WTC11 (cell line): ENCODE data around the gene C1QL1. TPM values are rescaled to one million over a fixed set of nuclear protein-coding genes. Genes with fewer than 3 reads are reported as not detected.

Experiments
- ATAC-seq: fragments of 200-7000 bp; cut with Tn5 transposase; 2 replicates; pipeline ENCODE4 v1.10.0; 2021; ENCODE audit warnings: mild to moderate bottlenecking, moderate library complexity
- CTCF ChIA-PET: fragments of 300-600 bp; sonication (Branson Sonifier 250); formaldehyde crosslinking; loops from one replicate; lab custom pipeline; 2021; ENCODE audit warnings: antibody characterized with exemption; lab: Charles Lee
- POLR2A ChIA-PET: fragments of 350-600 bp; sonication (Branson Sonifier 250); formaldehyde crosslinking; loops from one replicate; lab custom pipeline; 2021; ENCODE audit warnings: antibody characterized with exemption; lab: Charles Lee
- DNase-seq: peaks from one replicate; pipeline ENCODE4 v3.0.0; 2021; ENCODE audit warnings: low spot score
- H3K27ac Mint-ChIP-seq: 2 replicates; pipeline ENCODE4 v1.8.0; 2021; ENCODE audit warnings: mixed read lengths
- H3K27me3 Mint-ChIP-seq: 2 replicates; pipeline ENCODE4 v1.8.0; 2021; ENCODE audit warnings: low read depth, mild to moderate bottlenecking, moderate library complexity, mixed read lengths
- H3K36me3 Mint-ChIP-seq: 2 replicates; pipeline ENCODE4 v1.8.0; 2021; ENCODE audit warnings: mixed read lengths
- H3K4me1 Mint-ChIP-seq: 2 replicates; pipeline ENCODE4 v1.8.0; 2022; ENCODE audit warnings: mixed read lengths
- H3K4me3 Mint-ChIP-seq: 2 replicates; pipeline ENCODE4 v1.8.0; 2021; ENCODE audit warnings: mild to moderate bottlenecking, moderate library complexity, mixed read lengths
- H3K9me3 Mint-ChIP-seq: 2 replicates; pipeline ENCODE4 v1.8.0; 2021; ENCODE audit warnings: mixed read lengths
- ATF2 ChIP-seq: sonication (generic); formaldehyde crosslinking; IDR thresholded peaks from 2 replicates; pipeline ENCODE4 v1.8.1; 2022; ENCODE audit warnings: low read depth, missing genetic modification reagents, borderline replicate concordance
- CBFB ChIP-seq: sonication (generic); formaldehyde crosslinking; IDR thresholded peaks from 2 replicates; pipeline ENCODE4 v1.8.1; 2022; ENCODE audit warnings: mild to moderate bottlenecking, low read depth, missing genetic modification reagents
- CTCF ChIP-seq: fragments of 200-600 bp; IDR thresholded peaks from 2 replicates; pipeline ENCODE4 v1.8.0; 2022; ENCODE audit warnings: antibody characterized with exemption
- E2F4 ChIP-seq: sonication (generic); formaldehyde crosslinking; IDR thresholded peaks from 2 replicates; pipeline ENCODE4 v1.8.1; 2022; ENCODE audit warnings: low read depth, mild to moderate bottlenecking, moderate library complexity, missing genetic modification reagents, borderline replicate concordance
- E2F5 ChIP-seq: sonication (generic); formaldehyde crosslinking; IDR thresholded peaks from 2 replicates; pipeline ENCODE4 v1.8.1; 2022; ENCODE audit warnings: mild to moderate bottlenecking, moderate library complexity, missing genetic modification reagents
- FOXJ3 ChIP-seq: sonication (generic); formaldehyde crosslinking; IDR thresholded peaks from 2 replicates; pipeline ENCODE4 v1.9.0; 2021; ENCODE audit warnings: missing genetic modification reagents, mild to moderate bottlenecking, borderline replicate concordance
- FOXK1 ChIP-seq: sonication (generic); formaldehyde crosslinking; IDR thresholded peaks from 2 replicates; pipeline ENCODE4 v1.8.0; 2022; ENCODE audit warnings: mild to moderate bottlenecking, moderate library complexity, missing genetic modification reagents
- FOXP1 ChIP-seq: sonication (generic); formaldehyde crosslinking; IDR thresholded peaks from 2 replicates; pipeline ENCODE4 v1.8.0; 2022; ENCODE audit warnings: missing genetic modification reagents, mild to moderate bottlenecking, moderate library complexity, borderline replicate concordance
- HMGA2 ChIP-seq: fragments of 250-450 bp; sonication (Bioruptor Pico); IDR thresholded peaks from 2 replicates; pipeline ENCODE4 v1.4.0; 2021; ENCODE audit warnings: mild to moderate bottlenecking, moderate library complexity
- MXD4 ChIP-seq: fragments of 250-450 bp; sonication (Bioruptor Pico); IDR thresholded peaks from 2 replicates; pipeline ENCODE4 v1.8.0; 2021; ENCODE audit warnings: mild to moderate bottlenecking, moderate library complexity, borderline replicate concordance
- NFE2L1 ChIP-seq: sonication (generic); formaldehyde crosslinking; IDR thresholded peaks from 2 replicates; pipeline ENCODE4 v1.8.1; 2023; ENCODE audit warnings: missing genetic modification reagents
- NR3C1 ChIP-seq: sonication (generic); formaldehyde crosslinking; conservative IDR thresholded peaks from 2 replicates; pipeline ENCODE4 v1.8.1; 2023; ENCODE audit warnings: low read depth, mild to moderate bottlenecking, missing genetic modification reagents
- PRRX2 ChIP-seq: fragments of 250-450 bp; sonication (Bioruptor Pico); IDR thresholded peaks from 2 replicates; pipeline ENCODE4 v1.8.0; 2021; ENCODE audit warnings: mild to moderate bottlenecking
- RORB ChIP-seq: fragments of 250-450 bp; sonication (Bioruptor Pico); IDR thresholded peaks from 2 replicates; pipeline ENCODE4 v1.9.0; 2021; ENCODE audit warnings: mild to moderate bottlenecking
- SOX15 ChIP-seq: fragments of 250-450 bp; sonication (Bioruptor Pico); IDR thresholded peaks from 2 replicates; pipeline ENCODE4 v1.9.0; 2021; ENCODE audit warnings: mild to moderate bottlenecking
- SP1 ChIP-seq: sonication (generic); formaldehyde crosslinking; conservative IDR thresholded peaks from 2 replicates; pipeline ENCODE4 v1.8.1; 2022; ENCODE audit warnings: missing genetic modification reagents
- TEAD1 ChIP-seq: sonication (generic); formaldehyde crosslinking; IDR thresholded peaks from 2 replicates; pipeline ENCODE4 v1.8.0; 2022; ENCODE audit warnings: mild to moderate bottlenecking, missing genetic modification reagents
- USF1 ChIP-seq: sonication (generic); formaldehyde crosslinking; IDR thresholded peaks from 2 replicates; pipeline ENCODE4 v1.8.0; 2022; ENCODE audit warnings: mild to moderate bottlenecking, missing genetic modification reagents
- ZBTB21 ChIP-seq: sonication (generic); formaldehyde crosslinking; IDR thresholded peaks from 2 replicates; pipeline ENCODE4 v1.8.1; 2023; ENCODE audit warnings: mild to moderate bottlenecking, missing genetic modification reagents, borderline replicate concordance
- ZBTB43 ChIP-seq: sonication (generic); formaldehyde crosslinking; IDR thresholded peaks from 2 replicates; pipeline ENCODE4 v1.8.1; 2023; ENCODE audit warnings: mild to moderate bottlenecking, missing genetic modification reagents
- ZMAT4 ChIP-seq: fragments of 250-450 bp; sonication (Bioruptor Pico); IDR thresholded peaks from 2 replicates; pipeline ENCODE4 v1.9.0; 2021; ENCODE audit warnings: mild to moderate bottlenecking
- ZNF121 ChIP-seq: sonication (generic); formaldehyde crosslinking; IDR thresholded peaks from 2 replicates; pipeline ENCODE4 v1.8.0; 2023; ENCODE audit warnings: missing genetic modification reagents
- ZNF396 ChIP-seq: fragments of 250-450 bp; sonication (Bioruptor Pico); IDR thresholded peaks from 2 replicates; pipeline ENCODE4 v1.8.0; 2021; ENCODE audit warnings: mild to moderate bottlenecking, moderate library complexity, borderline replicate concordance
- total RNA-seq: library from RNA; stranded (reverse); gene quantifications from 3 replicates; pipeline ENCODE4 v1.2.3, GENCODE V29; 2021

Gene C1QL1
- total RNA-seq, 1 experiment from 2014 or later, result 13.4 TPM

GRCh38 chr17:44968225-44969143 is at the start of gene C1QL1 (continued):
- TF ChIP-seq NR3C1 (CRISPR knock-in tag) (no peak), TEAD1 (CRISPR knock-in tag) (no peak), PRRX2 (CRISPR knock-in tag) (no peak), SP1 (CRISPR knock-in tag) (peak; percentile 87), HMGA2 (no peak), ZBTB21 (CRISPR knock-in tag) (no peak), FOXJ3 (no peak), MXD4 (no peak), ZNF396 (CRISPR knock-in tag) (no peak), E2F4 (no peak), RORB (CRISPR knock-in tag) (no peak), ZMAT4 (CRISPR knock-in tag) (no peak), SOX15 (no peak), FOXP1 (CRISPR knock-in tag) (0 out of 2 replicates have a peak, but pooled peaks have one; percentile 35), E2F5 (CRISPR knock-in tag) (peak; percentile 63; the same call in 1 of the 2 replicates), ATF2 (CRISPR knock-in tag) (no peak), FOXK1 (CRISPR knock-in tag) (no peak), NFE2L1 (CRISPR knock-in tag) (peak; percentile 34; the same call in 1 of the 2 replicates)
- TF ChIP-seq, all 79 proteins: peak for 8

GRCh38 chr17:45016823-45017222 is 48.7 kb upstream of the C1QL1 start:
- TF ChIP-seq USF1 (CRISPR knock-in tag) (no peak), CBFB (CRISPR knock-in tag) (no peak), ZNF121 (CRISPR knock-in tag) (0 out of 2 replicates have a peak, but pooled peaks have one; percentile 31), ZBTB43 (CRISPR knock-in tag) (no peak), CTCF (0 out of 2 replicates have a peak, but pooled peaks have one; percentile 11)
- H3K4me3 Mint-ChIP-seq, result no peak overlapping the region

More at GRCh38 chr17:45016823-45017222, 48.7 kb upstream of the C1QL1 start:
- Mint-ChIP-seq H3K4me1 (peaks cover 38% of the 10 kb centered on the region), H3K36me3 (no peaks in the 10 kb centered on the region), H3K9me3 (no peaks in the 10 kb centered on the region), H3K27me3 (peaks cover 43% of the 10 kb centered on the region), H3K27ac (0 out of 2 replicates have a peak overlapping the region, but pooled peaks have one; percentile 40)
- CTCF ChIA-PET, result interaction anchor here (1.0 to 8.0 kb wide), 3 partner anchors 46 to 106 kb away, joined by 4 to 117 read pairs (median 9); partner anchors contain the start of gene C1QL1
- peak; percentile 62 for ATAC-seq
- POLR2A ChIA-PET, result interaction anchor here (0.7 kb wide), 1 partner anchor 25 kb away, joined by 5 read pairs; no protein-coding TSS in a partner anchor
- DNase-seq, result peak; percentile 38
